Suprapubic skin (tissue), 4 donors: Measurements from ENCODE around the gene ACRV1.

Source experiments
- CTCF ChIP-seq, 2 donors: fragments of 200-600 bp in 1 of 2; fragments of 450-650 bp in 1 of 2; sonication (generic) in 1 of 2; IDR thresholded peaks; one replicate each; pipeline ENCODE4 v1.5.1; 2016 to 2019; ENCODE audit warnings: antibody characterized with exemption in 2 of 2, mild to moderate bottlenecking in 1 of 2, moderate library complexity in 1 of 2
- EP300 ChIP-seq: sonication (generic); formaldehyde crosslinking; IDR thresholded peaks from one replicate; pipeline ENCODE4 v1.6.1; 2017; ENCODE audit warnings: antibody characterized with exemption
- POLR2A ChIP-seq, 2 donors: fragments of 450-650 bp; IDR thresholded peaks; one replicate each; pipeline ENCODE4 v1.6.1; 2017; ENCODE audit warnings: antibody characterized with exemption in 2 of 2, mild to moderate bottlenecking in 2 of 2, moderate library complexity in 2 of 2
- POLR2AphosphoS5 ChIP-seq, 3 donors: sonication (generic); formaldehyde crosslinking; IDR thresholded peaks; one replicate each; pipeline ENCODE4 v1.6.1; 2017; ENCODE audit warnings: antibody characterized with exemption in 3 of 3

- TF ChIP-seq POLR2A (IDR thresholded peaks at IDR 0.05) (no peak), CTCF (IDR thresholded peaks at IDR 0.05) (no peak), POLR2AphosphoS5 (IDR thresholded peaks at IDR 0.05) (no peak), EP300 (no peak)
Observed at GRCh38 chr11:125728969-125729368, 48.3 kb upstream of the ACRV1 start.
